ENCODE results near the gene PRKN.
"Not testable (repeated sequence)": the region's sequence is repeated elsewhere in the genome, so short reads cannot be mapped to it uniquely, and the experiment has no call there.

Gene PRKN

GRCh38 chr6:161356167-161356854 lies 1371.3 kb downstream of the PRKN start:
- no peak for DNase-seq

- no peak for DNase-seq
These were observed 1371.9 kb downstream of the PRKN start for GRCh38 chr6:161355696-161356095.

- DNase-seq, result no peak
These were observed 1372.6 kb downstream of the PRKN start for GRCh38 chr6:161354956-161355355.

GRCh38 chr6:161354276-161354840 lies 1373.2 kb downstream of the PRKN start:
- DNase-seq, result no peak

- DNase-seq, result no peak
These were observed 1374.4 kb downstream of the PRKN start for GRCh38 chr6:161353208-161353613.

- DNase-seq, result no peak
These were observed 1375.7 kb downstream of the PRKN start for GRCh38 chr6:161351858-161352257.

GRCh38 chr6:161349886-161350285 lies 1377.7 kb downstream of the PRKN start:
- no peak for DNase-seq

GRCh38 chr6:161348628-161348994 lies 1379.0 kb downstream of the PRKN start:
- no peak for DNase-seq

GRCh38 chr6:161347988-161348627 lies 1379.5 kb downstream of the PRKN start:
- DNase-seq, result no peak

- DNase-seq, result no peak
These were observed 1380.4 kb downstream of the PRKN start for GRCh38 chr6:161347125-161347524.

GRCh38 chr6:161346717-161347116 lies 1380.8 kb downstream of the PRKN start:
- DNase-seq, result no peak

- DNase-seq, result no peak
These were observed 1382.9 kb downstream of the PRKN start for GRCh38 chr6:161344626-161345025.

GRCh38 chr6:161342039-161342438 lies 1385.5 kb downstream of the PRKN start:
- no peak for DNase-seq

- DNase-seq, result no peak
These were observed 1385.9 kb downstream of the PRKN start for GRCh38 chr6:161341638-161342037.

GRCh38 chr6:161338015-161338414 lies 1389.6 kb downstream of the PRKN start:
- DNase-seq, result no peak

- DNase-seq, result no peak
These were observed 1391.1 kb downstream of the PRKN start for GRCh38 chr6:161336479-161336878.

GRCh38 chr6:161333410-161333809 lies 1394.2 kb downstream of the PRKN start:
- DNase-seq, result no peak

- not testable (repeated sequence) for DNase-seq
These were observed 1396.0 kb downstream of the PRKN start for GRCh38 chr6:161331402-161332081.

GRCh38 chr6:161327360-161327953 lies 1400.1 kb downstream of the PRKN start:
- DNase-seq, result no peak

GRCh38 chr6:161319231-161319630 lies 1408.3 kb downstream of the PRKN start:
- DNase-seq, result no peak

- no peak for DNase-seq
These were observed 1409.1 kb downstream of the PRKN start for GRCh38 chr6:161318456-161318855.

GRCh38 chr6:161316531-161316930 lies 1411.0 kb downstream of the PRKN start:
- no peak for DNase-seq

GRCh38 chr6:161315246-161315917 lies 1412.2 kb downstream of the PRKN start:
- DNase-seq, result not testable (repeated sequence)

All from activated T-cell treated with anti-CD3 and anti-CD28 coated beads, Interleukin-2, amount 50 U/mL, for 48 hours (primary cell).